ENCODE results near the gene PYGM. TPM values are rescaled to one million over a fixed set of nuclear protein-coding genes. Genes with fewer than 3 reads are reported as not detected.

The PYGM gene
- total RNA-seq, 6 donors from 2014 or later, result 1.0 to 3.7 (median 1.5) TPM

DNA sequence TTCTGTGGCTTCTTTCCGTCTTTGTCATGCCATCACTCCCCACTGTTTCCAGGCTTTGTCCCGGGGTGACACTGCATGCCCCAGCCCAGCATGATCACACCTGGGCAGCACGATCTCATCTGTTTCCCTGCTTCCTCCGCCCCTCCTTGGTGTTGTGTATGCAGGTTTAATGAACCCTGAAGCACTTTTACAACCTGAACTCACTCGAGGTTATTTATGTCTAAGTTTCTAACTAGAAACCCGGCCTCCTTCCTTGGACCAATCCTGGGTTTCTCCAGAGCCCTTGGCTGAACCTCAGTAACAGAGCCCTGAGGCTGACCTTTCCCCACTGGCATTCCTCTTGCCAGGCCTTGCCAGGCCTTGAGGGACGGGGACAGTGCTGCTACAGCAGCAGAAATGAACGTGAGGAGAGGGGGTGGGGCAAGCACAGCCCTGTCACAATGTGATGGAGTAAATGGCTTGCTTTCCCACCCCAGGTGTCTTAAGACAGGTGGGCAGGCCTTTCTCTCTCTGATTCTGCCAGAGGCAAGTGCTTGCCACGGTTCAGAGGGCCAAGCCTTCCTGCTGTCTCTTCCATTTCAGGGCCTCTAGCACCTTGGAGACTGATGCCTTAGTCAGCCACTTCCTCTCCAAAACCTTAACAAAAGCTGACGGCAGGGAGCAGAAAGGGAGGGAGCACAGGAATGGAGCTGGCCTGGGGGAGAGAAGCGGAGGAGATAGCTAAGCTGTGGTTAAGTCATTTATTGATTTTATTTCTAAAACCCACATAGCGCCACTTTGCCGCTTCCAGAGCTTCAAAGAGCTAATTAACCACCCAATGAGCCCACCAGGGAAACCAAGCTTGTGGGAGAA is 3.1 kb upstream of the PYGM start:
- H3K4me3 ChIP-seq, result no peak overlapping the region
- H3K4me1 ChIP-seq, result peaks cover 23 to 46% (median 29%) of the 10 kb centered on the region in 4 donors

GRCh38 chr11:64762277-64762673 is 2.5 kb upstream of the PYGM start:
- 64 to 82% methylated on average over 5 of the region's 5 CpGs for WGBS, 2 donors
- H3K4me1 ChIP-seq, result peaks cover 18 to 41% (median 26%) of the 10 kb centered on the region in 4 donors
- DNase-seq (no peak), ATAC-seq (ENCODE audit: low FRiP score in 2 of 2) (no peak)
- peaks cover 28 to 56% (median 50%) of the 10 kb centered on the region in 4 donors for H3K36me3 ChIP-seq
- H3K9me3 ChIP-seq, result no peaks in the 10 kb centered on the region
- H3K27ac ChIP-seq, result peak overlapping the region in 2 of 4 donors; percentile 0 to 50
- no peak overlapping the region for H3K4me3 ChIP-seq
- no peak for TF ChIP-seq EP300 (IDR thresholded peaks at IDR 0.05)
- no peak for TF ChIP-seq POLR2A (IDR thresholded peaks at IDR 0.05)
- TF ChIP-seq POLR2AphosphoS5 (IDR thresholded peaks at IDR 0.05), result no peak
- TF ChIP-seq, protein P1, sequence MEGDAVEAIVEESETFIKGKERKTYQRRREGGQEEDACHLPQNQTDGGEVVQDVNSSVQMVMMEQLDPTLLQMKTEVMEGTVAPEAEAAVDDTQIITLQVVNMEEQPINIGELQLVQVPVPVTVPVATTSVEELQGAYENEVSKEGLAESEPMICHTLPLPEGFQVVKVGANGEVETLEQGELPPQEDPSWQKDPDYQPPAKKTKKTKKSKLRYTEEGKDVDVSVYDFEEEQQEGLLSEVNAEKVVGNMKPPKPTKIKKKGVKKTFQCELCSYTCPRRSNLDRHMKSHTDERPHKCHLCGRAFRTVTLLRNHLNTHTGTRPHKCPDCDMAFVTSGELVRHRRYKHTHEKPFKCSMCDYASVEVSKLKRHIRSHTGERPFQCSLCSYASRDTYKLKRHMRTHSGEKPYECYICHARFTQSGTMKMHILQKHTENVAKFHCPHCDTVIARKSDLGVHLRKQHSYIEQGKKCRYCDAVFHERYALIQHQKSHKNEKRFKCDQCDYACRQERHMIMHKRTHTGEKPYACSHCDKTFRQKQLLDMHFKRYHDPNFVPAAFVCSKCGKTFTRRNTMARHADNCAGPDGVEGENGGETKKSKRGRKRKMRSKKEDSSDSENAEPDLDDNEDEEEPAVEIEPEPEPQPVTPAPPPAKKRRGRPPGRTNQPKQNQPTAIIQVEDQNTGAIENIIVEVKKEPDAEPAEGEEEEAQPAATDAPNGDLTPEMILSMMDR (IDR thresholded peaks at IDR 0.05), result no peak
- H3K27me3 ChIP-seq, result no peaks in the 10 kb centered on the region

More for the DNA sequence above, 3.1 kb upstream of the PYGM start:
- no peak for ATAC-seq (ENCODE audit: low FRiP score in 2 of 2)
- WGBS, 2 donors, result 58 to 71% methylated on average over 13 of the region's 13 CpGs
- Histone ChIP-seq H3K36me3 (peaks cover 34 to 62% (median 56%) of the 10 kb centered on the region in 4 donors), H3K27ac (peak overlapping the region in 3 of 4 donors; percentile 0 to 67 (median 50)), H3K27me3 (no peaks in the 10 kb centered on the region), H3K9me3 (no peaks in the 10 kb centered on the region)
- no peak for DNase-seq
- TF ChIP-seq EP300 (IDR thresholded peaks at IDR 0.05), result no peak
- TF ChIP-seq POLR2A (IDR thresholded peaks at IDR 0.05), result no peak
- peak in 1 of 2 donors; percentile 2 for TF ChIP-seq POLR2AphosphoS5 (IDR thresholded peaks at IDR 0.05)

DNA sequence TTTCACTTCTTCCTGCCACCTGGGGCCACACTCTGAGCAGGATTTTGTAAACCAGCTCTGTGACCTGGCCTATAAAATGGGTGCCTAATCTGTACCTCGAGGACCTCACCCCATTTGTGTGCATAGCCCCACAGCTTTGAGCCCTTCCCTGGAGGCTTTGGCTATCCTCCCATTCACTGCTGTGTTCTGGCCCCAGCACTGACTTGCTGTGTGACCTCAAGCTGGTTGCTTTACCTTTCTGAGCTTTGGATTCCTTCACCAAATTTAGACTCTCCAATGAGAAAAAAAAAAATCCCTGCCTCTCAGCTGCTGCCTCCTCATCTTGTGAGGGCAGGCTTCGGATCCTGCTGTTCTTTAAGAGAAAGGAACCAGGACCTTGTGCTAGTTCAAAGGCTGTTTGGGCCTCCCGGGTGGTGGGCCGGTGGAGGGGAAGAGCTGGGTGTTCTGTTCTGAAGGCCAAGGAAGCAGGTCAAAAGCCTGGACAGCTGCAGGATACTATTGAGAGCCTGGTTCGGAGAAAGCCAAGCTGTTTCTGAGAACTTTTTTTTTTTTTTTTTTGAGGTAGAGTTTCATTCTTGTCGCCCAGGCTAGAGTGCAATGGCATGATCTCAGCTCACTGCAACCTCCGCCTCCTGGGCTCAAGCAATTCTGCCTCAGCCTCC is 1.1 kb upstream of the PYGM start:
- no peak for DNase-seq
- H3K9me3 ChIP-seq, result no peaks in the 10 kb centered on the region
- H3K4me3 ChIP-seq, result no peak overlapping the region
- TF ChIP-seq POLR2A (IDR thresholded peaks at IDR 0.05) (no peak), POLR2AphosphoS5 (IDR thresholded peaks at IDR 0.05) (no peak), EP300 (IDR thresholded peaks at IDR 0.05) (no peak)
- TF ChIP-seq, protein P1 (IDR thresholded peaks at IDR 0.05), result no peak
- H3K27ac ChIP-seq, result peak overlapping the region in 2 of 4 donors; percentile 20 to 53
- H3K4me1 ChIP-seq, result peaks cover 18 to 38% (median 26%) of the 10 kb centered on the region in 4 donors
- peaks cover 16 to 42% (median 36%) of the 10 kb centered on the region in 4 donors for H3K36me3 ChIP-seq
- no peaks in the 10 kb centered on the region for H3K27me3 ChIP-seq
- 62 to 66% methylated on average over 7 of the region's 7 CpGs for WGBS, 2 donors
- no peak for ATAC-seq (ENCODE audit: low FRiP score in 2 of 2)

DNA sequence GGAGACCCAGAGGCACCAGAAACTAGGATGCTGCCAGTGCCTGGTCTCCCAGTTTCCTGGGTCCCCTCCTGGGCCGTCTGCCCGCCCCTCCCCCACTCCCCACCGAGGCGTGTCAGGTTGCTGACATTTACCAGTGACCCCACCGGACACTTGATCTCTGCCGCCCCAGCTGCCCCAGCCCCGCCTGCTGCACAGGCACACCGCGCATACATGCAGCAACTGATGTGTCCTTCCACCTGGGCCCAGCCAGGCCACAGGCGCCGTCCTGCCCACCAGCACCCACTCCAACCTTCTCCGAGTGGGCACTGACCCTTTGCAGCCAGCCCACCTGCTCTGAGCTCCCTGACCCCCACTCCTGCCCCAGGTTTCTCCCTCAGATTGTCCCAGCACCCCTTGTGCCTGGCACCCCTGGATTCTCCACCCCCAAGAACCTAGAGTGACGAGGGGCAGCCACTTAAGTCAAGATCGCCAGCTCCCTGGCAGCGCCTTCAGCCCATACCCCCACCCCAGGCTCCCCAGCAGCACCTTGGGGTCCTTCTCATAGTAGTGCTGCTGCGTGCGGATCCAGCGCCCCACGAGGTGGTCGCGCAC is 548 bp downstream of the PYGM start:
- ATAC-seq (ENCODE audit: low FRiP score in 2 of 2), result no peak
- H3K9me3 ChIP-seq, result no peaks in the 10 kb centered on the region
- TF ChIP-seq POLR2A (IDR thresholded peaks at IDR 0.05) (no peak), EP300 (IDR thresholded peaks at IDR 0.05) (no peak), POLR2AphosphoS5 (IDR thresholded peaks at IDR 0.05) (no peak)
- TF ChIP-seq, protein P1 (IDR thresholded peaks at IDR 0.05), result no peak
- WGBS, 2 donors, result 66 to 72% methylated on average over 9 to 21 of the region's 21 CpGs
- H3K27me3 ChIP-seq, result no peaks in the 10 kb centered on the region
- peaks cover 0 to 25% (median 19%) of the 10 kb centered on the region in 4 donors for H3K36me3 ChIP-seq
- H3K4me3 ChIP-seq, result no peak overlapping the region
- H3K4me1 ChIP-seq, result peaks cover 18 to 32% (median 20%) of the 10 kb centered on the region in 4 donors
- DNase-seq, result peak in 1 of 2 donors; percentile 87
- peak overlapping the region in 3 of 4 donors; percentile 20 to 53 (median 46) for H3K27ac ChIP-seq
